H1 (cell line): Measurements from ENCODE around the gene VIT. TPM values are rescaled to one million over a fixed set of nuclear protein-coding genes. Genes with fewer than 3 reads are reported as not detected.

Experiments
- CTCF ChIA-PET: fragments of 300-600 bp; sonication (Branson Sonifier 250); formaldehyde crosslinking; loops from one replicate; lab custom pipeline; 2021; ENCODE audit not compliant: partially characterized antibody; lab: Charles Lee
- POLR2A ChIA-PET: fragments of 300-600 bp; sonication (Branson Sonifier 250); formaldehyde crosslinking; loops from one replicate; lab custom pipeline; 2021; ENCODE audit warnings: inconsistent platforms; ENCODE audit not compliant: partially characterized antibody; lab: Charles Lee
- DNase-seq, 2 experiments: peaks; one replicate each; pipeline versions ENCODE4 v3.0.0 to v3.0.0-alpha.2; 2010 to 2022; ENCODE audit warnings: low spot score in 2 of 2, low read depth in 1 of 2, mixed read lengths in 1 of 2
- FAIRE-seq: peaks from 2 replicates; lab custom pipeline; 2011; peaks lifted over from hg19 to GRCh38; lab: Jason Lieb, UNC
- H2AFZ ChIP-seq: 2 replicates; pipeline ENCODE4 v1.8.1; 2012; ENCODE audit warnings: low read length, inconsistent platforms
- H2AK5ac ChIP-seq: 2 replicates; pipeline ENCODE4 v1.6.1; 2013; ENCODE audit warnings: low read depth, low read length
- H2BK120ac ChIP-seq: replicated peaks from 2 replicates; pipeline ENCODE3; 2013; ENCODE audit warnings: low read depth, low read length, inconsistent platforms
- H2BK12ac ChIP-seq: 2 replicates; pipeline ENCODE4 v1.6.1; 2013; ENCODE audit warnings: low read depth, low read length
- H2BK15ac ChIP-seq: 2 replicates; pipeline ENCODE4 v1.6.1; 2013; ENCODE audit warnings: low read length
- H2BK20ac ChIP-seq: 2 replicates; pipeline ENCODE4 v1.6.1; 2013; ENCODE audit warnings: low read length
- H2BK5ac ChIP-seq: 2 replicates; pipeline ENCODE4 v1.6.1; 2013; ENCODE audit warnings: low read depth, low read length
- H3K14ac ChIP-seq: 2 replicates; pipeline ENCODE4 v1.6.1; 2013; ENCODE audit warnings: inconsistent platforms; ENCODE audit not compliant: insufficient read length
- H3K18ac ChIP-seq: 2 replicates; pipeline ENCODE4 v1.6.1; 2013; ENCODE audit warnings: low read length; ENCODE audit errors: extremely low read depth
- H3K23ac ChIP-seq: 2 replicates; pipeline ENCODE4 v1.6.1; 2013; ENCODE audit warnings: inconsistent platforms; ENCODE audit not compliant: insufficient read length
- H3K23me2 ChIP-seq: 2 replicates; pipeline ENCODE4 v1.6.1; 2013; ENCODE audit warnings: low read depth, low read length
- H3K27ac ChIP-seq: 2 replicates; pipeline ENCODE4 v1.6.1; 2011; ENCODE audit warnings: low read depth, low read length, inconsistent platforms
- H3K27me3 ChIP-seq, 4 experiments: replicated peaks in 1 of 4; 1 replicate in 1 of 4; 2 replicates in 3 of 4; pipeline versions ENCODE4 v1.6.1 to v1.8.1; 2011 to 2013; ENCODE audit warnings: low read length in 3 of 4, mild to moderate bottlenecking in 3 of 4, inconsistent platforms in 2 of 4, mixed read lengths in 2 of 4, moderate library complexity in 1 of 4; ENCODE audit not compliant: control insufficient read depth in 3 of 4, insufficient read depth in 3 of 4; ENCODE audit errors: extremely low read depth in 1 of 4
- H3K36me3 ChIP-seq, 4 experiments: 2 replicates each; pipeline versions ENCODE4 v1.6.1 to v1.8.1; 2011 to 2013; ENCODE audit warnings: mild to moderate bottlenecking in 4 of 4, low read length in 3 of 4, moderate library complexity in 2 of 4, control low read depth in 1 of 4, inconsistent platforms in 1 of 4; ENCODE audit not compliant: insufficient read depth in 4 of 4, control insufficient read depth in 2 of 4
- H3K4ac ChIP-seq: replicated peaks from 2 replicates; pipeline ENCODE3; 2013; ENCODE audit warnings: low read length, low read depth, mixed read lengths, inconsistent platforms; ENCODE audit not compliant: insufficient read length
- H3K4me1 ChIP-seq, 4 experiments: replicated peaks in 1 of 4; 1 replicate in 1 of 4; 2 replicates in 3 of 4; pipeline versions ENCODE4 v1.6.1 to v1.8.1; 2011 to 2013; ENCODE audit warnings: low read length in 3 of 4, inconsistent platforms in 2 of 4, mixed read lengths in 1 of 4; ENCODE audit not compliant: insufficient read depth in 4 of 4, control insufficient read depth in 3 of 4
- H3K4me2 ChIP-seq, 2 experiments: 2 replicates each; pipeline versions ENCODE4 v1.6.1 to v1.8.1; 2011 to 2013; ENCODE audit warnings: low read depth in 2 of 2, low read length in 2 of 2, control low read depth in 1 of 2, inconsistent platforms in 1 of 2, mild to moderate bottlenecking in 1 of 2; ENCODE audit not compliant: insufficient read depth in 1 of 2
- H3K4me3 ChIP-seq, 4 experiments: fragments of 200-600, 300-600 bp in 1 of 4; sonication (generic), shearing (Covaris generic), sonication (Bioruptor Twin) in 1 of 4; 2 replicates each; pipeline versions ENCODE4 v1.5.1 to v1.8.1; 2011 to 2016; ENCODE audit warnings: low read length in 4 of 4, low read depth in 3 of 4, control low read depth in 2 of 4, inconsistent platforms in 2 of 4, mild to moderate bottlenecking in 2 of 4, mixed read lengths in 1 of 4, moderate library complexity in 1 of 4; ENCODE audit not compliant: insufficient read depth in 2 of 4; ENCODE audit errors: extremely low read depth in 1 of 4
- H3K56ac ChIP-seq: replicated peaks from 2 replicates; pipeline ENCODE3; 2013; ENCODE audit warnings: low read depth, mild to moderate bottlenecking, mixed read lengths, low read length, inconsistent platforms; ENCODE audit not compliant: insufficient read length
- H3K79me1 ChIP-seq: 2 replicates; pipeline ENCODE4 v1.6.1; 2013; ENCODE audit warnings: low read depth, low read length, control low read depth
- H3K79me2 ChIP-seq, 2 experiments: 2 replicates each; pipeline versions ENCODE4 v1.6.1 to v1.8.1; 2012 to 2013; ENCODE audit warnings: low read length in 2 of 2, mild to moderate bottlenecking in 2 of 2, inconsistent platforms in 1 of 2; ENCODE audit not compliant: insufficient read depth in 2 of 2, control insufficient read depth in 1 of 2
- H3K9ac ChIP-seq, 4 experiments: replicated peaks in 1 of 4; 1 replicate in 1 of 4; 2 replicates in 3 of 4; pipeline versions ENCODE4 v1.6.1 to v1.8.1; 2011 to 2013; ENCODE audit warnings: low read depth in 3 of 4, low read length in 3 of 4, control low read depth in 2 of 4, mild to moderate bottlenecking in 2 of 4, moderate library complexity in 2 of 4, inconsistent platforms in 1 of 4; ENCODE audit errors: extremely low read depth in 1 of 4
- H3K9me3 ChIP-seq, 2 experiments: 2 replicates each; pipeline versions ENCODE4 v1.6.1 to v1.8.1; 2012 to 2013; ENCODE audit warnings: mild to moderate bottlenecking in 2 of 2, moderate library complexity in 2 of 2, control low read depth in 1 of 2, inconsistent platforms in 1 of 2, low read depth in 1 of 2, low read length in 1 of 2, mixed read lengths in 1 of 2; ENCODE audit not compliant: insufficient read depth in 2 of 2
- H4K20me1 ChIP-seq, 2 experiments: replicated peaks in 1 of 2; 2 replicates each; pipeline versions ENCODE3 to v1.8.1; 2011 to 2013; ENCODE audit warnings: inconsistent platforms in 2 of 2, low read length in 2 of 2, mild to moderate bottlenecking in 1 of 2; ENCODE audit not compliant: insufficient read depth in 2 of 2, control insufficient read depth in 1 of 2
- H4K5ac ChIP-seq: 2 replicates; pipeline ENCODE4 v1.6.1; 2013; ENCODE audit warnings: low read length, low read depth, mixed read lengths, inconsistent platforms; ENCODE audit not compliant: insufficient read length
- H4K8ac ChIP-seq: 2 replicates; pipeline ENCODE4 v1.8.0; 2013; ENCODE audit warnings: mild to moderate bottlenecking, moderate library complexity, low read length, inconsistent platforms; ENCODE audit not compliant: insufficient read depth; ENCODE audit errors: extremely low read depth
- H4K91ac ChIP-seq: replicated peaks from 2 replicates; pipeline ENCODE3; 2013; ENCODE audit warnings: low read length, mixed read lengths, inconsistent platforms; ENCODE audit not compliant: insufficient read length
- SAP30 ChIP-seq: fragments of 300-600 bp; sonication (generic); IDR thresholded peaks from 2 replicates; pipeline ENCODE4 v1.7.1; 2012; ENCODE audit warnings: low read length, moderate library complexity, mild to moderate bottlenecking, inconsistent platforms; ENCODE audit not compliant: insufficient read depth, insufficient replicate concordance
- TBP ChIP-seq: IDR thresholded peaks from 2 replicates; pipeline ENCODE4 v1.6.1; 2011; ENCODE audit warnings: low read depth, low read length, improper control_type of control experiment
- TEAD4 ChIP-seq: IDR thresholded peaks from 2 replicates; pipeline ENCODE4 v1.6.1; 2012; ENCODE audit warnings: low read depth, low read length, inconsistent platforms, mixed read lengths
- WGBS, 2 experiments: shearing (Covaris generic) in 1 of 2; methylation state at CpG; one replicate each; pipeline versions ENCODE4 v1.1.6 to v1.1.7; 2013 to 2015; ENCODE audit warnings: low lambda C conversion rate in 2 of 2, mixed read lengths in 2 of 2, inconsistent platforms in 1 of 2, low coverage in 1 of 2, missing lambda C conversion rate in 1 of 2; ENCODE audit not compliant: insufficient replicate concordance in 2 of 2, insufficient coverage in 1 of 2, insufficient read length in 1 of 2; ENCODE audit errors: extremely low coverage in 1 of 2, missing lambda C conversion rate in 1 of 2; 5-methylcytosine and 5-hydroxymethylcytosine counted together
- polyA plus RNA-seq, 7 experiments: library from polyadenylated mRNA; depleted of rRNA in 3 of 7; stranded (reverse) in 5 of 7; unstranded in 2 of 7; fragments of >200 nt in 5 of 7; fragments of 200-250 nt in 2 of 7; gene quantifications; 1 replicate in 5 of 7; 2 replicates in 1 of 7; 4 replicates in 1 of 7; pipeline versions ENCODE4 v1.2.1 to v1.2.3, GENCODE V29; 2011 to 2013; ENCODE audit warnings: missing spikeins in 2 of 7, mixed read lengths in 2 of 7
- total RNA-seq: library from RNA; stranded (reverse); fragmentation: NEBNext Ultra II Directional; extraction: Animal tissue kit (Norgen Biotek cat#: 25700); gene quantifications from 2 replicates; pipeline ENCODE4 v1.2.1, GENCODE V29; 2021

The VIT gene
- total and polyA plus RNA-seq, 2 of the 8 experiments (the other 6 are each of a cell fraction or from before 2014, with no cell fraction given): 0.03 TPM; not detected in 1

- Histone ChIP-seq H2BK12ac (no peak overlapping the region), H3K18ac (no peak overlapping the region), H3K79me1 (no peaks in the 10 kb centered on the region), H3K14ac (no peak overlapping the region), H3K36me3 (no peaks in the 10 kb centered on the region), H3K27ac (no peak overlapping the region), H4K5ac (no peak overlapping the region), H2BK15ac (no peak overlapping the region), H3K4me1 (peaks cover 0 to 4% (median 2%) of the 10 kb centered on the region in 4 experiments; a peak in 1 of 7 replicates), H3K23me2 (no peaks in the 10 kb centered on the region), H4K8ac (no peak overlapping the region), H3K4me2 (no peak overlapping the region; a peak in 1 of 4 replicates), H3K79me2 (no peaks in the 10 kb centered on the region), H3K56ac (no peak overlapping the region), H3K27me3 (no peaks in the 10 kb centered on the region), H2BK20ac (no peak overlapping the region), H4K20me1 (no peaks in the 10 kb centered on the region), H3K4ac (no peak overlapping the region), H4K91ac (no peak overlapping the region), H2AFZ (no peak overlapping the region)
- CTCF ChIA-PET: interaction anchor here (1.2 to 3.7 kb wide), 20 partner anchors 9 to 301 kb away, joined by 3 to 17 read pairs (median 8); no protein-coding TSS in a partner anchor
- no peak for FAIRE-seq
- 91% methylated on average over 2 of the region's 2 CpGs; no CpG with 5 or more reads in 1 of the 2 experiments for WGBS, 2 experiments
- TF ChIP-seq TEAD4: no peak
- TF ChIP-seq TBP: no peak
- no peak for TF ChIP-seq SAP30
- TF ChIP-seq, all 59 proteins: peak for 0
- Histone ChIP-seq H2BK5ac (no peak overlapping the region), H2AK5ac (no peak overlapping the region), H3K9ac (no peak overlapping the region), H3K9me3 (peaks cover 0 to 2% of the 10 kb centered on the region in 2 experiments; a peak in 1 of 4 replicates), H2BK120ac (no peak overlapping the region), H3K4me3 (no peak overlapping the region), H3K23ac (no peak overlapping the region)
- no peak for DNase-seq
- POLR2A ChIA-PET: interaction anchor here (1.0 kb wide), 1 partner anchor 104 kb away, joined by 3 read pairs; no protein-coding TSS in a partner anchor
Observed at GRCh38 chr2:36663295-36663694, 33.2 kb upstream of the VIT start.
